ENCODE data around the gene ZDHHC9.
A peak's percentile ranks its signal among the peaks of the same experiment; 100 is the strongest.

ZDHHC9 gene

DNA sequence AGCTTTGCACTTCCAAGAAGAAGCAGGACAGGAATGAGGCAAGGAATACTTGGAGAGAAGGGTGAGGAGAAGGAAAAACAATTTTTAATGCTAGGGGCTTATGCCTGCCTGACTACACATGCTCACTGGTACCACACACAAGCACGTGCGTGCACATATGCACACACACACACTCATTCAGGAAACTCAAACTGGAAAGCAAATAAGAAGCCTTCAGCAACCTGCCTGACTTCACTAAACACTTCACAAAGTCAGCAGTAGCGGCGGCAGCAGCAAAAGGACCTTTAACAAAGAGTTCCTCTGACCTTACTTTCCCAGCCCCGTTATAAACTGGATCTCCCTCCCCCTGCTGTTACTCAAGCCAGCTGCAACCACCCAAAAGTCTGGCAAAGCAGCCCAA is 3.3 kb downstream of the ZDHHC9 start:
- H3K14ac ChIP-seq (ENCODE audit: low read length): no peak overlapping the region
- no peak overlapping the region for H3K18ac ChIP-seq (ENCODE audit: low read length)
- no peak overlapping the region for H3K27ac ChIP-seq (ENCODE audit: low read depth, low read length)
- no peak overlapping the region for H2BK120ac ChIP-seq (ENCODE audit: insufficient read depth, low read length, poor library complexity)
- H2AFZ ChIP-seq (ENCODE audit: insufficient read depth, low read length, poor library complexity): no peak overlapping the region
- no peak overlapping the region for H4K12ac ChIP-seq (ENCODE audit: low read depth, low read length)
- WGBS (ENCODE audit: extremely low coverage, insufficient coverage, insufficient read length): no CpG with 5 or more reads among the region's 5 CpGs
- no peak overlapping the region for H2AK5ac ChIP-seq (ENCODE audit: low read length)
- H3K27me3 ChIP-seq (ENCODE audit: insufficient read depth, low read length): no peaks in the 10 kb centered on the region
- peaks cover 3% of the 10 kb centered on the region for H3K79me1 ChIP-seq (ENCODE audit: low read length)
- peaks cover 0 to 2% of the 10 kb centered on the region in 2 experiments for H3K4me1 ChIP-seq (ENCODE audit: control insufficient read depth in 1 of 2, insufficient read depth in 2 of 2, low read length in 2 of 2)
- H3K4me3 ChIP-seq (ENCODE audit: low read depth, low read length): no peak overlapping the region
- no peak overlapping the region for H3K23ac ChIP-seq (ENCODE audit: low read length)
- H4K91ac ChIP-seq (ENCODE audit: low read depth, low read length): no peak overlapping the region
- DNase-seq: no peak
- H3K4ac ChIP-seq (ENCODE audit: low read depth, low read length): peak overlapping the region; percentile 46
- no peaks in the 10 kb centered on the region for H3K79me2 ChIP-seq (ENCODE audit: control insufficient read depth, insufficient read depth, low read length, poor library complexity)
- no peak overlapping the region for H2BK12ac ChIP-seq (ENCODE audit: low read length)
- H3K4me2 ChIP-seq (ENCODE audit: low read length): no peak overlapping the region
- no peak overlapping the region for H3K9ac ChIP-seq (ENCODE audit: low read length)
- no peaks in the 10 kb centered on the region for H3K9me3 ChIP-seq (ENCODE audit: insufficient read depth, low read depth, low read length)
- no peak overlapping the region for H4K8ac ChIP-seq (ENCODE audit: low read depth, low read length)
- no peak overlapping the region for H2BK5ac ChIP-seq (ENCODE audit: low read depth, low read length, poor library complexity)
- H3K36me3 ChIP-seq (ENCODE audit: control insufficient read depth in 1 of 2, insufficient read depth in 2 of 2, low read length in 2 of 2): peaks cover 8 to 13% of the 10 kb centered on the region in 2 experiments

DNA sequence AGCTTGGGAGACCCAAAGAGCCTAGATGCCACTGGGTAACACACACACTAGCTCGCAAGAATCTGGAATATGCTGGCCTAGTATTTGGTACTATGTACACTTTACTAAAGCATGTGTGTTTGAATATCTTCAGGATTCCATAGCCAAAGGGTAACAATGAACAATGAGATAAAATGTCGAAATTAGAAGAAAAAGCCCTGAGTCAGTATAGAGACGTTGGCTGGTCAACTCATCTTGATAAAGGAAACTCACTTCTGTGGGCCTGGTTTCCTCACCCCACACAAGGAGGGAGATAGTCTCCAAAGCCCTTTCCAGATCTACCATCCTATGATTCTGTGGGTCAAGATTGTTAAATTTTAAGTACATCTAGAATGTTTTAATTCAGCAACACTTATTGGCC is 6.9 kb downstream of the ZDHHC9 start:
- Histone ChIP-seq H3K18ac (ENCODE audit: low read length) (no peak overlapping the region), H2AFZ (ENCODE audit: insufficient read depth, low read length, poor library complexity) (no peak overlapping the region), H2BK5ac (ENCODE audit: low read depth, low read length, poor library complexity) (no peak overlapping the region), H3K4ac (ENCODE audit: low read depth, low read length) (no peak overlapping the region), H3K36me3 (ENCODE audit: control insufficient read depth in 1 of 2, insufficient read depth in 2 of 2, low read length in 2 of 2) (peaks cover 8 to 13% of the 10 kb centered on the region in 2 experiments), H3K27me3 (ENCODE audit: insufficient read depth, low read length) (no peaks in the 10 kb centered on the region), H3K23ac (ENCODE audit: low read length) (no peak overlapping the region), H4K91ac (ENCODE audit: low read depth, low read length) (no peak overlapping the region), H3K79me2 (ENCODE audit: control insufficient read depth, insufficient read depth, low read length, poor library complexity) (no peaks in the 10 kb centered on the region), H2BK12ac (ENCODE audit: low read length) (no peak overlapping the region), H3K4me2 (ENCODE audit: low read length) (no peak overlapping the region), H2BK120ac (ENCODE audit: insufficient read depth, low read length, poor library complexity) (no peak overlapping the region), H3K79me1 (ENCODE audit: low read length) (no peaks in the 10 kb centered on the region), H3K9ac (ENCODE audit: low read length) (no peak overlapping the region), H4K8ac (ENCODE audit: low read depth, low read length) (no peak overlapping the region), H3K14ac (ENCODE audit: low read length) (no peak overlapping the region), H4K12ac (ENCODE audit: low read depth, low read length) (no peak overlapping the region), H3K4me3 (ENCODE audit: low read depth, low read length) (no peak overlapping the region), H3K4me1 (ENCODE audit: control insufficient read depth in 1 of 2, insufficient read depth in 2 of 2, low read length in 2 of 2) (peaks cover 0 to 2% of the 10 kb centered on the region in 2 experiments), H3K9me3 (ENCODE audit: insufficient read depth, low read depth, low read length) (no peaks in the 10 kb centered on the region), H2AK5ac (ENCODE audit: low read length) (no peak overlapping the region), H3K27ac (ENCODE audit: low read depth, low read length) (no peak overlapping the region)
- peak; percentile 19 to 74 for DNase-seq
- WGBS (ENCODE audit: extremely low coverage, insufficient coverage, insufficient read length): no CpG with 5 or more reads among the region's 3 CpGs

DNA sequence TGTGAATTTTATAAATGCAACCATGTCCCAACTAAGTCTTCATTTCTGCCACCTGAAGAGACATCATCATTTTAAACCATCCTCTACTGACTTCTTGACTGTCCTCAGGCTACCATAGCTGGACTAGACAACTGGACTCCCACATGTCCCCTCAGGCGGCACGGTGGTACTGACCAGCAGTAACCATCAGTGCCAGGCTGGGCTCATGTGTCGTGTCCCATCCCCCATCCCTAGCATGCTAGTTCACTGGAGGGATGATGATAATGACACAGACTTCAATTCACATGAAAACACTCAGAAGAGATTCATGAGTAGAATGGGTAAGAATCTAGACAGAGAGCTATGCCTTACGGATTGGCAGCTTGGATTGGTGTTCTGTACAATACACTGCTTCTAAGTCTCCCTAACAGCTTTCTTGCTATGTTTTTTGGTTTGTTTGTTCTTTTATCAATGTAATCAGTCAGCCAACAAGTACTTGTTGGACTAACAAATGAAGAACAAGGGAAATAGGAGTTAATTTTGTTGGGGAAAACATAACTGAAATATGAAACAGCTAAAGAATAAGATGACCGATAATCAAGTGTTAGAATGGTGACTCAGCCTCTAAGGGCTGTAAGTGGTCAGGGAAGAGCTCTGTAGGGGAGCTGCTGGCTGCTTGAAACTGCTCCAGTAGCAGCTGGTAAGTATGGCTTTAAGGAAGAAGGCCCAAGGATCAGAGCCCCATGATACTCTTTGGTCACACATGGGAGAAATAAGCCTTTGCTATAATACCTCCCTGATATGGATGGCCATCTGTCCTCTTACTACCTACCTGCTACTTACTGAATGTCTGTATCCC is 10.3 kb downstream of the ZDHHC9 start:
- H3K18ac ChIP-seq (ENCODE audit: low read length): no peak overlapping the region
- H2BK12ac ChIP-seq (ENCODE audit: low read length): no peak overlapping the region
- H3K79me1 ChIP-seq (ENCODE audit: low read length): no peaks in the 10 kb centered on the region
- no peak overlapping the region for H4K12ac ChIP-seq (ENCODE audit: low read depth, low read length)
- H2BK5ac ChIP-seq (ENCODE audit: low read depth, low read length, poor library complexity): no peak overlapping the region
- no peak overlapping the region for H2AK5ac ChIP-seq (ENCODE audit: low read length)
- H4K91ac ChIP-seq (ENCODE audit: low read depth, low read length): no peak overlapping the region
- no peak overlapping the region for H2AFZ ChIP-seq (ENCODE audit: insufficient read depth, low read length, poor library complexity)
- no peaks in the 10 kb centered on the region for H3K27me3 ChIP-seq (ENCODE audit: insufficient read depth, low read length)
- H3K27ac ChIP-seq (ENCODE audit: low read depth, low read length): no peak overlapping the region
- no peak overlapping the region for H3K23ac ChIP-seq (ENCODE audit: low read length)
- no peak overlapping the region for H4K8ac ChIP-seq (ENCODE audit: low read depth, low read length)
- no peaks in the 10 kb centered on the region for H3K79me2 ChIP-seq (ENCODE audit: control insufficient read depth, insufficient read depth, low read length, poor library complexity)
- peak in 1 of 2 donors; percentile 5 for DNase-seq
- H3K4me2 ChIP-seq (ENCODE audit: low read length): no peak overlapping the region
- no peaks in the 10 kb centered on the region for H3K4me1 ChIP-seq (ENCODE audit: control insufficient read depth in 1 of 2, insufficient read depth in 2 of 2, low read length in 2 of 2)
- no peaks in the 10 kb centered on the region for H3K9me3 ChIP-seq (ENCODE audit: insufficient read depth, low read depth, low read length)
- H3K36me3 ChIP-seq (ENCODE audit: control insufficient read depth in 1 of 2, insufficient read depth in 2 of 2, low read length in 2 of 2): peaks cover 0 to 4% of the 10 kb centered on the region in 2 experiments
- H3K4ac ChIP-seq (ENCODE audit: low read depth, low read length): no peak overlapping the region
- H2BK120ac ChIP-seq (ENCODE audit: insufficient read depth, low read length, poor library complexity): no peak overlapping the region
- H3K9ac ChIP-seq (ENCODE audit: low read length): no peak overlapping the region
- H3K4me3 ChIP-seq (ENCODE audit: low read depth, low read length): no peak overlapping the region
- H3K14ac ChIP-seq (ENCODE audit: low read length): no peak overlapping the region
- WGBS (ENCODE audit: extremely low coverage, insufficient coverage, insufficient read length): no CpG with 5 or more reads among the region's 5 CpGs

DNA sequence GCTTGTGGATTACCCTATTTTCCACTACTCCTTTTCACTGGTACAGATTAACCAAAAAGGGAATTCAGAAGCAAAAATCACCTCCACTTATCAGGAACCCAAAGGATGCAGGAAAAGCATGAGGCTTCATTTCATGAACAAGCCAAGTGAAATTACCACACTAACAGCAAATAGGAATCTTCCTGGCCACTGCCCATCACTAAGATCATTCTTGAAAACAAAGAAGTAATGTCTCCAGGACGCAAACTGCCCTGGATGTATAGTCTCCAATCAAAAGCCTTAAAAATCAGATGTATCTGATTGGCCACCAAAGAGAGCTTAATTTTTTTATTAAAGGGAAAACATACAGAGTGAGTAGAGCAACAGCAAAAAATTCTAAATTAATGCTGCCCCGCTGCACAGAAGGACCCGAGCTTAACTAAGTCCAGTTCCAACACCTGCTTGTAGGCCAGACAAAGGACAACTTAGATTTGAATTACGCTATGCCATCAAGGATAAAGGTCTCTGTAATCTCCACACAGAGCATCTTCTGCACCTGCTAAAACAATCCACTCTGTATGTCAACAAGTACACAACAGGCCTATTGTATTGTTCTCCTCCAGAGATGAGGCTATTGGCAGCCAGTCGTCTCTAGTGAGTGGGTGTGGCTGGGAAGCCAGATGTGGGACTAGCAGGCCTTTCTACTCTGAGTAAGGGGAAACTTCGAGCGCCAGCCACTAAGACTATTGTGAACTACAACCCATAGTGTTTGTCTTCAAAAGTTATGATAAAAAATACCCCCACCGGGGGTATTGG is 12.4 kb downstream of the ZDHHC9 start:
- Histone ChIP-seq H3K4me2 (ENCODE audit: low read length) (no peak overlapping the region), H3K36me3 (ENCODE audit: control insufficient read depth in 1 of 2, insufficient read depth in 2 of 2, low read length in 2 of 2) (peaks cover 4 to 5% of the 10 kb centered on the region in 2 experiments), H3K4ac (ENCODE audit: low read depth, low read length) (no peak overlapping the region), H3K27ac (ENCODE audit: low read depth, low read length) (no peak overlapping the region), H3K79me1 (ENCODE audit: low read length) (no peaks in the 10 kb centered on the region), H3K27me3 (ENCODE audit: insufficient read depth, low read length) (no peaks in the 10 kb centered on the region), H3K23ac (ENCODE audit: low read length) (no peak overlapping the region), H2BK5ac (ENCODE audit: low read depth, low read length, poor library complexity) (no peak overlapping the region), H4K12ac (ENCODE audit: low read depth, low read length) (no peak overlapping the region), H4K91ac (ENCODE audit: low read depth, low read length) (no peak overlapping the region), H3K9me3 (ENCODE audit: insufficient read depth, low read depth, low read length) (no peaks in the 10 kb centered on the region), H3K4me3 (ENCODE audit: low read depth, low read length) (no peak overlapping the region), H2BK120ac (ENCODE audit: insufficient read depth, low read length, poor library complexity) (no peak overlapping the region), H3K14ac (ENCODE audit: low read length) (no peak overlapping the region), H3K79me2 (ENCODE audit: control insufficient read depth, insufficient read depth, low read length, poor library complexity) (no peaks in the 10 kb centered on the region), H2AFZ (ENCODE audit: insufficient read depth, low read length, poor library complexity) (no peak overlapping the region), H2AK5ac (ENCODE audit: low read length) (no peak overlapping the region), H2BK12ac (ENCODE audit: low read length) (no peak overlapping the region), H3K4me1 (ENCODE audit: control insufficient read depth in 1 of 2, insufficient read depth in 2 of 2, low read length in 2 of 2) (no peaks in the 10 kb centered on the region), H3K18ac (ENCODE audit: low read length) (no peak overlapping the region), H4K8ac (ENCODE audit: low read depth, low read length) (no peak overlapping the region), H3K9ac (ENCODE audit: low read length) (no peak overlapping the region)
- no CpG with 5 or more reads among the region's 8 CpGs for WGBS (ENCODE audit: extremely low coverage, insufficient coverage, insufficient read length)
- no peak for DNase-seq
